PC-9 (cell line): ENCODE results near the gene RASL11B.

ENCODE experiments used
- CTCF ChIP-seq: fragments of 200-600 bp; sonication (generic); conservative IDR thresholded peaks from 2 replicates; pipeline ENCODE4 v1.6.1; 2017; ENCODE audit warnings: mixed run types, antibody characterized with exemption, mild to moderate bottlenecking, moderate library complexity
- EZH2 ChIP-seq: fragments of 200-600 bp; sonication (generic); IDR thresholded peaks from 2 replicates; pipeline ENCODE4 v1.8.0; 2017; ENCODE audit warnings: antibody characterized with exemption, low read depth

GRCh38 chr4:52840531-52841370 lies 21.4 kb upstream of the RASL11B start:
- TF ChIP-seq EZH2 (no peak), CTCF (no peak)
